ENCODE data around the gene PCK2.

- TF ChIP-seq CTCF (conservative IDR thresholded peaks at IDR 0.05; ENCODE audit: low read length) (no peak), EZH2phosphoT487 (IDR thresholded peaks at IDR 0.05; ENCODE audit: borderline replicate concordance) (no peak)
Observed at GRCh38 chr14:24136684-24137528, 42.8 kb downstream of the PCK2 start.

Measured in Loucy (cell line).